Activated CD4-positive, alpha-beta T cell treated with anti-CD3 and anti-CD28 coated beads, Interleukin-2, amount 50 U/mL, for 48 hours (primary cell): ENCODE data around the gene IFI44.

ENCODE experiments used
- DNase-seq, 2 experiments: peaks; one replicate each; pipeline ENCODE4 v3.0.0-alpha.2; 2020

IFI44 gene

DNA sequence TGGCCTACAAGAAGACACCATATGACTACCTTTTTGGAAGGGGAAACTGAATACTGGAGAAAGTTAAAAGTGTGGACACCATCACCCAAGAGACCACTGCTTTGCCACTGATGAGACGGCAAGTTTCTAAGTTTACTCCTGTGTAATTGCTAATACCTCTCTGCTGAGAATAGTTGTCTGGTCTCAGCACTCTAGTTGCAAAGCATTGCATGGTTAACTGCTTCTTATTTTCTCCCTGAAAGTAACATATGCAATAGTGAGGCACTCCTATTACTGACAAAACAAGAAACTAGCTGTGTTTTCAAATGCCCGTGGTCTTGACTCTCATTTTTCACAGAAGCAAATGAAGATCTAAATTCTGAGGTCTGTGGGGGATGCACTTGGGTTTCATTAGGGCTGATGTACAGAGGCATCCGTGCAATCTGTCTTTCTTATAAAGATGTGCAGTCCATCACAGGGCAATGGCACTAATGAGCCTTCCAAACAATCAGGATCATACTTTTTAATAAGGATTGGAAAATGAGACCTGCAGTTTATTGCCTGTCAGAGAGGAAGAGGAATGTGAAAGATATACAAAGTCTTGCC is 62.9 kb downstream of the IFI44 start:
- no peak for DNase-seq

DNA sequence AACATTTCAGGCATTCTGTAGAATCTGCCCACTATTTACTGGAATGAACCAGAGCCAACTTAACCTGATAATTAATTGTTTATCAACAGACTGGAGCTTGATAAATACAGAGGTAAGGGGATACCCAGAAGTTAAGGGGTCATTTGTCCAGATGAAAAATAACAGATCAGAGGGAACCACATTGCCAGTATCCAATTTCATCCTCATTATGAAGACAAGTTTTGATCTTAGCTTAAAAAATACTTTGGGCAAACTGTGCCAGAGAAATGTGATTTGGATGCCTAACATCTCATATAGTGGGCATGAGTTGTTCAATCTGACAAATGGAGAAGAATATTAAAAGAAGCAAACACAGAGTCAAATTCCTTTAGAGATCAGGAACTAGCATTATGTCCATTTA is 63.7 kb downstream of the IFI44 start:
- DNase-seq = no peak
